Measurements from ENCODE around the gene TNFSF10. TPM values are rescaled to one million over a fixed set of nuclear protein-coding genes. Genes with fewer than 3 reads are reported as not detected.

Gene TNFSF10
- polyA plus RNA-seq, 3 donors, result 22.1 to 61.8 (median 36.9) TPM

GRCh38 chr3:172466553-172467130, 56.6 kb downstream of the TNFSF10 start:
- DNase-seq, result no peak

GRCh38 chr3:172465281-172465680, 57.9 kb downstream of the TNFSF10 start:
- no peak for DNase-seq

GRCh38 chr3:172464306-172464705, 58.9 kb downstream of the TNFSF10 start:
- DNase-seq, result no peak

GRCh38 chr3:172461530-172462138, 61.6 kb downstream of the TNFSF10 start:
- DNase-seq, result peak; percentile 8

GRCh38 chr3:172456404-172456803, 66.8 kb downstream of the TNFSF10 start:
- no peak for DNase-seq

Other genes with a start within 250 kb of the TNFSF10 start
- not detected for gene GHSR, start 75.0 kb downstream of the TNFSF10 start, polyA plus RNA-seq (ENCODE audit: insufficient read length in 3 of 3)
- gene NCEH1, start 187.6 kb upstream of the TNFSF10 start, polyA plus RNA-seq (ENCODE audit: insufficient read length in 3 of 3), result 1 to 10 TPM; 2.8 to 4.5 (median 3.7) TPM
- 10 to 100 TPM; 33.5 to 33.9 (median 33.8) TPM for gene ECT2, start 227.3 kb upstream of the TNFSF10 start, polyA plus RNA-seq (ENCODE audit: insufficient read length in 3 of 3)